ENCODE data around the gene CDH6. TPM values are rescaled to one million over a fixed set of nuclear protein-coding genes. Genes with fewer than 3 reads are reported as not detected.

The CDH6 gene
- total and polyA plus RNA-seq, 2 of the 13 experiments (the other 11 are each of a cell fraction or from before 2014, with no cell fraction given): not detected

DNA sequence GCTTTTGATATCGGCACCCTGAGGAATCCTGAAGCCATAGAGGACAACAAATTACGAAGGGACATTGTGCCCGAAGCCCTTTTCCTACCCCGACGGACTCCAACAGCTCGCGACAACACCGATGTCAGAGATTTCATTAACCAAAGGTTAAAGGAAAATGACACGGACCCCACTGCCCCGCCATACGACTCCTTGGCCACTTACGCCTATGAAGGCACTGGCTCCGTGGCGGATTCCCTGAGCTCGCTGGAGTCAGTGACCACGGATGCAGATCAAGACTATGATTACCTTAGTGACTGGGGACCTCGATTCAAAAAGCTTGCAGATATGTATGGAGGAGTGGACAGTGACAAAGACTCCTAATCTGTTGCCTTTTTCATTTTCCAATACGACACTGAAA is 129.5 kb downstream of the CDH6 start (continued):
- no peak for TF ChIP-seq POGK (CRISPR knock-in tag; conservative IDR thresholded peaks at IDR 0.05)
- TF ChIP-seq MXI1 (IDR thresholded peaks at IDR 0.05; ENCODE audit: borderline replicate concordance, low read depth, low read length): no peak
- no peak for TF ChIP-seq SP5 (CRISPR knock-in tag; IDR thresholded peaks at IDR 0.05; ENCODE audit: borderline replicate concordance, low read depth)
- TF ChIP-seq REPIN1 (CRISPR knock-in tag; IDR thresholded peaks at IDR 0.05; ENCODE audit: borderline replicate concordance, low read depth): no peak

GRCh38 chr5:31324842-31325241 is 131.4 kb downstream of the CDH6 start:
- intact Hi-C loops (cut with micrococcal nuclease; ENCODE audit: unreplicated experiment): no loop called here

More at GRCh38 chr5:31324842-31325241, 131.4 kb downstream of the CDH6 start:
- no peak overlapping the region for H3K4me3 ChIP-seq (replicated peaks in 1 of 3; ENCODE audit: insufficient read depth in 1 of 3, low read depth in 2 of 3, low read length in 3 of 3)
- H3K27ac ChIP-seq (ENCODE audit: extremely low read length, insufficient read depth, low read length): no peak overlapping the region
- WGBS (ENCODE audit: low lambda C conversion rate): 1% methylated on average over 3 of the region's 3 CpGs
- H3K9ac ChIP-seq (ENCODE audit: insufficient read depth, low read depth, low read length): no peak overlapping the region
- H3K27me3 ChIP-seq (ENCODE audit: control insufficient read depth in 1 of 2, insufficient read depth in 2 of 2, low read length in 2 of 2): 0 out of 5 replicates have a peak, but pooled peaks cover 0 to 7% of the 10 kb centered on the region in 2 experiments
- no peak overlapping the region for H2AFZ ChIP-seq (ENCODE audit: low read length)
- FAIRE-seq (no peak), ATAC-seq (no peak), DNase-seq (ENCODE audit: low spot score) (no peak)
- in situ Hi-C loops (cut with HindIII; ENCODE audit: extremely low pct_ligation_motif_present, low pct_unique_long_range_greater_than_20kb): no loop called here
- CTCF ChIA-PET (ENCODE audit: low intra/inter-chr PET ratio, low total read pairs): no interaction called here
- BruUV-seq (replicated peaks): no TSS peak
- H4K20me1 ChIP-seq (ENCODE audit: insufficient read depth, low read length): no peaks in the 10 kb centered on the region
- no peaks in the 10 kb centered on the region for H3K36me3 ChIP-seq (replicated peaks in 1 of 2; ENCODE audit: control insufficient read depth in 1 of 2, insufficient read depth in 2 of 2, low read length in 2 of 2)
- H3K4me1 ChIP-seq (ENCODE audit: insufficient read depth, low read length): no peaks in the 10 kb centered on the region
- H3K4me2 ChIP-seq (ENCODE audit: low read depth, low read length): no peak overlapping the region
- no peak for TF ChIP-seq ZNF549 (CRISPR knock-in tag; IDR thresholded peaks at IDR 0.05)
- TF ChIP-seq ZNF280B (CRISPR knock-in tag; IDR thresholded peaks at IDR 0.05; ENCODE audit: borderline replicate concordance): no peak
- peak; percentile 83 for TF ChIP-seq MAFF (IDR thresholded peaks at IDR 0.05; ENCODE audit: low read depth, low read length)
- peak; percentile 83 to 88 for TF ChIP-seq MAFK (conservative IDR thresholded peaks at IDR 0.05 in 1 of 2, IDR thresholded peaks at IDR 0.05 in 1 of 2; ENCODE audit: low read length in 2 of 2)
- TF ChIP-seq ZNF790 (CRISPR knock-in tag; IDR thresholded peaks at IDR 0.05; ENCODE audit: borderline replicate concordance): no peak
- POLR2A ChIA-PET: no interaction called here
- no peaks in the 10 kb centered on the region for H3K9me3 ChIP-seq (ENCODE audit: low read length)
- no peaks in the 10 kb centered on the region for H3K79me2 ChIP-seq (ENCODE audit: insufficient read depth, low read length)
